ENCODE measurements around the gene ENDOV.
A peak's percentile ranks its signal among the peaks of the same experiment; 100 is the strongest.

Gene ENDOV

DNA sequence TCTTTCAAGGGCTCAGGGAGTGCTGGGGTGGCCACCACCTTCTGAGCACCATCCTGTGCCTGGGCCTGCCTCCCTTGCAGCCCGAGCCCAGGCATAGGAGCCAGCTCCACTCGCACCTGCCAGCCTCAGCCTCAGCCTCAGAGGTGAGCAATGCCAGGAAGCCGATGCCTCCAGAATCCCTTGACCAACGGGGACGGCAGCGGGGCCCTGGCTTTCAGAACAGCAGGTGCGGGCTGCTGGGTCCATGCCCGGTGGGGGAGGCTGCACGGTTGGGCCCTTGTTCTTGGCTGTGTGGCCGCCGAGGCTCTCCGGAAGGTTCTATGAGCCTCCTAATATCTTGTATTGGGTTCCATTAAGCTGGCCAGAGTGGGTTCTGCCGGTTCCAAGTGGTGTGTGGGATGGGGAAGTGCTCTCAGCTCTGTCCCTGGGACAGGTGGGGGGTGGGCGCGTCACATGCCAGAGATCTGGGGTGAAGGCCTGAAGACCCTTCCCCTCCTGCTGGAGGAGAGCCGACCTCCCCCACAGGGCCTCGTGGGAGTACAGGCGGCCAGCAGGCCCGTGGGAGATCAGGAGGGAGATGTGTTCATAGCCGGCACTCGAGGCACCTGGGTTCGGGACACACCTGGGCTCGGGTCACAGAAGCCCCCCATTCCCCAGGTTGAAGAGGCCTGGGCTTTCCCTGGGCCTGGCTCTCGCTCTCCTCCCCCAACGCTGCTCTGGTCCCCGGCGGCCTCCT is 34.4 kb downstream of the ENDOV start:
- DNase-seq (ENCODE audit: low spot score in 2 of 2) = no peak
- 0 out of 2 replicates have a peak, but pooled peaks cover 1% of the 10 kb centered on the region for H3K36me3 ChIP-seq (replicated peaks)
- 0 out of 2 replicates have a peak, but pooled peaks cover 3% of the 10 kb centered on the region for H3K27me3 ChIP-seq (ENCODE audit: low read depth)
- H3K9me3 ChIP-seq = no peaks in the 10 kb centered on the region
- in situ Hi-C loops (cut with MboI; ENCODE audit: low sequenced_read_pairs) = no loop called here
- no peak overlapping the region for H3K4me3 ChIP-seq
- H3K4me1 ChIP-seq = peaks cover 7% of the 10 kb centered on the region

DNA sequence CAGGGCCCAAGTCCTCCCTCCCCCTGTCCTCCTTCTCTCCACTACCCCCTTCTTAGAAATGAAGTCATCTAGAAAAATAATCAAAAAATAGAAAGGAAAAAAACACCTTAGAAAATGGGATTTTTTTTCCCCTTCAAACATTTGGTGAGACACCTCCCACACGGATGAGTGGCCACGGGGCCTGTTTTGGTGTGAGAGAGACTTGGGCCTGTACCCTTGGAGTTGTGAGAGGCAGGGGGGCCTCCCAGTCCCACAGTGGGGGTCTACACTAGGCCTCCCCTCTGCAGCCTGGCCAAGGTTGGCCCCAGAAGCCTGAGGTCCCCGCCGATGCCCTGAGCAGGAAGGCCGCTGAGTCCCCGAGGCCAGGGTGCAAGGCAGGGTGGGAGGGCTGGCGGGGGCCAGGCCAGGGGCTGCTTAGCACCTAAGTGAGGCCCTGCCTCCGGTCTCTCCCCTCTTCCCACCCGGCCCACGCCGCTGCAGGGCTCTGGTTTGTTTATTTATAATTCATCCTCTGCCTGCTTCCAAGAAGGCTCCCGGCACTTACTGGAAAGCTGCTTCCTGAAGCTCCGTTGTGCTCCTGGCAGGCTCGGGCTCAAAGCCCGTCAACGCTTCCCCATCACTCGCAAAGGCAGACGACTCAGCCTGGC is 35.1 kb downstream of the ENDOV start:
- H3K27me3 ChIP-seq (ENCODE audit: low read depth) = 0 out of 2 replicates have a peak, but pooled peaks cover 3% of the 10 kb centered on the region
- DNase-seq (ENCODE audit: low spot score in 2 of 2) = no peak
- H3K4me1 ChIP-seq = peaks cover 7% of the 10 kb centered on the region
- H3K36me3 ChIP-seq (replicated peaks) = 0 out of 2 replicates have a peak, but pooled peaks cover 2% of the 10 kb centered on the region
- in situ Hi-C loops (cut with MboI; ENCODE audit: low sequenced_read_pairs) = no loop called here
- H3K4me3 ChIP-seq = no peak overlapping the region
- no peaks in the 10 kb centered on the region for H3K9me3 ChIP-seq

DNA sequence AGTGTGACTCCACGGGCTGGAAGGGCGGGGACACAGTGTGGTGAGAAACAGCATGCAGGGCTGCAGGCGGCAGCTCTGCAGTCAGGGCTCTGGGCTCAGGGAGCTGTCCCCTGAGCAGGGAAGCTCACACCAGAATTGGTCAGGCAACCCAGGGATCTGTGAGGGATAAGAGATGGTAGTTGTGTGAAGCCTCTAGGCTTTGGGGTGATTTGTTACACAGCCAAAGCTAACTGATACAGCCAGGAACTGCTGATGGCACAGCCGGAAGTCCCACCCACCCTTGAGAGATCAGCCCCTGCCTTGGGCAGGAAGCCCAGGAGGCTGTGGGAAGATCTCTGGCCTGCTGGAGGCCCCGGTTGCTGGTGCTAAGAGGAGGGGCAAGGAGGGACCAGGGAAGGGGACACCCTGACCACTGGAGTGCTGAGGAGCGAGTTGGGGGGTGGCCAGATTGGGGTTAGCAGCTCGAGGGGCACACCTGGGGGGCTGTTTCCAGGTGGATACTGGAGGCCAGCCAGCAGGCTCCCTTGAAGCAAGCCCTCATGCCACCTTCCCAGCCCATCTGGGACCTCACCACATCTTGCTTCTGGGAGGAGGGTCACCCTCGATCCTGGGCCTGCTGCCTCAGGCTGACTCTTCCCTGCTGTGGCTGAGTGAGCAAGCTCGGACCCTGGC is 36.3 kb downstream of the ENDOV start:
- in situ Hi-C loops (cut with MboI; ENCODE audit: low sequenced_read_pairs) = no loop called here
- H3K4me3 ChIP-seq = no peak overlapping the region
- DNase-seq (ENCODE audit: low spot score in 2 of 2) = no peak

DNA sequence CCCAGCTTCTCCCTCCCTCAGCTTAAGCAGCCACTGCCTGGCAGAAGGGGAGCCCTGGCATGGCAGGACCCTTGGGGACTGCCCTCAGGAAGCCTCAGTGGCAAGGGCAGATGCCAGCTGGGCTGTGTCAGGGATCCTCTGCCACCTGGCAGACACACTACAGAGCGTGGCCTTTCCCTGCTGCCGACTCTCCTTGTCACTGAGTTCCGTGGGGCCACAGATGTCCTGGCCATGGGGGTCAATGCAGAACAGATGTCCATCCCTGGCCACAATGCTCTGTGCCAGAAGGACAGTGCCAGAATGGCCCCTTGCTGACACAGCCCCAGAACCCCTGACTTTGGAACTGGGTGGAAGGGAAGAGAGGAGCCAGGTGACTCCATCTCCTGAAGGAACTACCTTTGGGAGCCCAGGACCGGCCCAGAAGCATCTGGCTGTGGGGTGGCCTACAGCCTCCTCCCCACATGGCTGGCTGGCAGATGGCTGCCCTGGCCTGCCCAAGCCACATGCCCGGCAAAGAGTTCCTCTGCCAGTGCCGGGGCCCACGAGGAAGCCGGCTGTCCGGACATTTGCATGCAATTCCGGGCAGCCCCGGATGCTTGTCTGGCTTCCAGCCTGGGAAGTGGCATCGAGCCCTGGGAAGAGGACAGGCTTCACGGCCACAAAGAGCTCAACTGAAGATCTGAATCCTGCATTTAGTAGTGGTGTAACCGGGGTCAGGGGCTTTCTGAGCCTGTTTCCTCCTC is 37.4 kb downstream of the ENDOV start:
- peaks cover 7% of the 10 kb centered on the region for H3K4me1 ChIP-seq
- H3K27me3 ChIP-seq (ENCODE audit: low read depth) = 0 out of 2 replicates have a peak, but pooled peaks cover 3% of the 10 kb centered on the region
- H3K9me3 ChIP-seq = no peaks in the 10 kb centered on the region
- 0 out of 2 replicates have a peak, but pooled peaks cover 2% of the 10 kb centered on the region for H3K36me3 ChIP-seq (replicated peaks)
- in situ Hi-C loops (cut with MboI; ENCODE audit: low sequenced_read_pairs) = no loop called here
- no peak for DNase-seq (ENCODE audit: low spot score in 2 of 2)
- H3K4me3 ChIP-seq = no peak overlapping the region

More for the DNA sequence above, 36.3 kb downstream of the ENDOV start:
- 0 out of 2 replicates have a peak, but pooled peaks cover 2% of the 10 kb centered on the region for H3K36me3 ChIP-seq (replicated peaks)
- 0 out of 2 replicates have a peak, but pooled peaks cover 3% of the 10 kb centered on the region for H3K27me3 ChIP-seq (ENCODE audit: low read depth)
- peaks cover 7% of the 10 kb centered on the region for H3K4me1 ChIP-seq
- no peaks in the 10 kb centered on the region for H3K9me3 ChIP-seq

DNA sequence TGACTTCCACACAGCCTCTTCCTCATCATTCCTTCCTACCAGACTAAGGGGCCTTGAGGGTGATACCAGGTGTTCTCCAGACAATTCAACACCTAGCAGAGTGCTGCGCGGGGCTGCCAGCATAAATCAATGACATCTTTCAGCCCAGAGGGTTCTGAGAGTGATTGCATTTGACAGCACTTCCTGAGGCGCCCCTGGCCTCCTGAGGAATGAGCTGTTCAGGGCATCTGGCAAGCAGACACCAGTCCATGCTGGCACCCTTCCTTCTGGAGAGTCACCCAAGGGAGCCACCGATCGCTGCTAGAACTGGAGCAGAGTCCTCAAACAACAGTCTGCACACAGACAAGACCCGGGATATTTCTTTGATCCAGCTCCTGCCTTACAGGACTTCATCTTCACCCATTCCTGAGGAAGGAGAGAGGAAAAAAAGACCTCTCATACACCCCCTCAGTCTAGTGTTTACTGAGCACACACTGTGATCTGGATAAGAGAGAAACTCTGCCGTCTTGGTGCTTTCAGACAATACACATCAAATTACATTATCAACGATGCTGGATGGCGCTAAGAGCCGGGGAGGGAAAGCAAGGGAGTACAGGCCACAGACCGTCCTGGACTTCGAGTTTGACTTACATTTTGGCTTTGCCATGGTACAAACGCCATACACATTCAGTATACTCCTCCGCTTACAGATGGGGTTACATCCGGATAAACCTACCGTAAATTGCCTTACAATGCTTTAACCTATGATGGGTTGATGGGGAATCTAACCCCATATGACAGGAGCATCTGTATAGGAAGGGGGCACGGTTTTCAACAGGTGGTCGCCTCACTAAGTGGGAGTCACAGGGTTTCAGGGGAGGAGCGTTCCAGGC is 38.4 kb downstream of the ENDOV start:
- Histone ChIP-seq H3K36me3 (replicated peaks) (0 out of 2 replicates have a peak, but pooled peaks cover 2% of the 10 kb centered on the region), H3K9me3 (no peaks in the 10 kb centered on the region), H3K27me3 (ENCODE audit: low read depth) (no peaks in the 10 kb centered on the region; the same call in 1 of the 2 replicates), H3K4me1 (peaks cover 7% of the 10 kb centered on the region), H3K4me3 (peak overlapping the region; percentile 86)
- in situ Hi-C loops (cut with MboI; ENCODE audit: low sequenced_read_pairs) = no loop called here
- no peak for DNase-seq (ENCODE audit: low spot score in 2 of 2)

DNA sequence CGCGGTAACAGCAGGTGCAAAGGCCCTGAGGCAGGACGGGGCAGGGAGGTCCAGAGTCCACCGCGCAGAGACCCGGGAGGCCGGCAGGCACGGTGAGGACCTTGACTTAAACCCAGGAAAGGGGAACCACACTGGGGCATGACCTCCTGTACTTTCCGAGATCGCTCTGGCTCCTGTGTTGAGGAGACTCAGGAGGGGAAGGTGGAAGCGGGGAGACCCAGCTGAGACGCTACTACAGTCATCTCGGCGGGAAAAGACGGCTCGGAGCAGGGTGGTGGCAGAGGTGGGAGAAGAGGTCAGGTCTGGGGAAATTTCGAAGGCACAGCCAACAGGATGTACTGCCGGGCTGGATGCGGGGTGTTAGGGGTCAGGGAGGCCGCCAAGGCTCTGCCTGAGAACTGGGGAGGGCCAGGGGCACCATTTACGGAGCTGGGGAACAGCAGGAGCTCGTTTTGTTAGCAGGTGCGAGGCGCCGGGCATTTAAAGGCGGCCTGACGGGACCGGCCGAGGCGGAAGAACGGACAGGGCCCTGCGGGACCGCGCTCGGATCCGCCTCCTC is 39.1 kb downstream of the ENDOV start:
- H3K27me3 ChIP-seq (ENCODE audit: low read depth) = no peaks in the 10 kb centered on the region; the same call in 1 of the 2 replicates
- DNase-seq (ENCODE audit: low spot score in 2 of 2) = no peak
- H3K4me1 ChIP-seq = peaks cover 7% of the 10 kb centered on the region
- H3K9me3 ChIP-seq = no peaks in the 10 kb centered on the region
- H3K36me3 ChIP-seq (replicated peaks) = 0 out of 2 replicates have a peak, but pooled peaks cover 2% of the 10 kb centered on the region
- in situ Hi-C loops (cut with MboI; ENCODE audit: low sequenced_read_pairs) = no loop called here
- H3K4me3 ChIP-seq = peak overlapping the region; percentile 86

DNA sequence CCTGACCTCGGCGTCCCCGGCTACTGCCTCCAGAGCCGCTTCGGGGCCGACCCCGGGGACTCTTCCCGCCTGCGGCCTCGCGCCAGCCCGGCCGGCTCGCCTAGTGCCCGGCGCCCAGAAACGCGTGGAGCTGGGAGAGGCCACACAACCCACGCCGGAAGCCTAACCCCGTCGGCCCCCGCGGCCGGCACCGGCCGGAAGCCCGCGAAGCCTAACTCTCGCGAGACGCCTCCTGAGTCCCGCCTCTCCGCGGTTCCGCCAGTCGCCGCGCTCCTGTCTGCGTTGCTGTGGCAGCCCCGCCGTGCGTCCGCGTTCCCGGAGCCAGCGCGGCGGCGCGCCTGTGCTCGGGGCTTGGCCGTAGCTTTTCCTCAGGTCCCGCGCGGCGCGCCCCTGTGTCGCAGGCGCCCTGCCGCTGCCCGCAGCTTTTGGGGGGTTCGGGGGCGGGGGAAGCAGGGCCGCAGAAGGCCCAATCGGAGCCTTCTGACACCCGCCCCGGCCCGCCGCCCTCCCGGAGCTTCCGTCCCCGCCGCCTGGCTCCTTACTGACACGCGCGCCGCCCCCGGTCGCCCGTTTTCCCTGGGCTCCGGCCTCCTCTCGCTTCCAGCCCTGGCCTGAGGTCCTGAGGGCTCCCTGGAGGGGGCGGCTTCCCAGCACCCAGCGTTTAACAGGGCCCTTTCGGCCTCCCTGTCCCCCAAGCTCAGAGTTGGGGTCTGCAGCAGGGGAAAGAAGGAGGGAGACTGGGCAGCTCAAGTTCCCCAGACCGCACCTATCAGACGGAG is 39.8 kb downstream of the ENDOV start:
- DNase-seq (ENCODE audit: low spot score in 2 of 2) = peak; percentile 91 to 96
- in situ Hi-C loops (cut with MboI; ENCODE audit: low sequenced_read_pairs) = no loop called here
- Histone ChIP-seq H3K4me3 (peak overlapping the region; percentile 86), H3K4me1 (peaks cover 7% of the 10 kb centered on the region), H3K36me3 (replicated peaks) (0 out of 2 replicates have a peak, but pooled peaks cover 2% of the 10 kb centered on the region), H3K27me3 (ENCODE audit: low read depth) (no peaks in the 10 kb centered on the region; the same call in 1 of the 2 replicates), H3K9me3 (no peaks in the 10 kb centered on the region)

DNA sequence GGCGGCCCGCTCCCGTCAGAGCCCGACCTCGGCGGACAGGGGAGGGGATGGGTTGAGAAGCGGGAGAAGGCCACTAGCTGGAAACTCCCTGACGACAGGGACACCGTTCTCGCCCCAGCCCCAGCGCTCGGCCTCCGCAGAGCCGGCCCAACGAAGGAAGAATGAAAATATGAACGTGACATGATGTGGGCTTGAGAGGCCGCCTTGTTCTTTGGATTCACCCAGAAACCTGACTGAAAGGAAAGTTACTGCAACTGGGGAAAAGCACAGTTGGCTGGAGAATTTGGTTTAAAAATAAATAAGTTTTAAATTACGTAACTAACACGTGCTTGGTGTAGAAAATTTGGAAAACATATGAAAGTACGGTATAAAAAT is 40.4 kb downstream of the ENDOV start:
- in situ Hi-C loops (cut with MboI; ENCODE audit: low sequenced_read_pairs) = no loop called here
- no peaks in the 10 kb centered on the region for H3K9me3 ChIP-seq
- peak; percentile 49 to 62 for DNase-seq (ENCODE audit: low spot score in 2 of 2)

DNA sequence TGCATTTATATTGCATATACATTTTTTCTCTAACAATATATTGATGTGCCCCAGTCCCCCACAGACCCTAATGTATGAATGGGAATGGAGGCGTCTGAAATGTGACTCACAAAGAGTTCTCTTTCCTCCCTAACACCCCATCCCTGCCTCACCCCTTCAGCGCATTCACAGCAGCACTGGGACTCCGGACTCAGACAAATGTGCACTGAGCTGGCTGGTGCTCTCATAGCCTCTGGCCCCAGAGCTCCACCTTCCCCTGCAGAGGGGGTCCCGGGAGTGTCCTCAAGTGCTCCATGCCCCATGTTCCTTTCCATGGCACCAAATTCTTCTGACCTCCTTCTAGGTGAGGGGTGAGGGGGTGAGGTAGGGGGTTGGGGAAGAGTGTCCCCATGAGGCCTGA is 40.8 kb downstream of the ENDOV start:
- Histone ChIP-seq H3K9me3 (no peaks in the 10 kb centered on the region), H3K36me3 (replicated peaks) (0 out of 2 replicates have a peak, but pooled peaks cover 2% of the 10 kb centered on the region), H3K4me3 (no peak overlapping the region), H3K4me1 (peaks cover 7% of the 10 kb centered on the region), H3K27me3 (ENCODE audit: low read depth) (no peaks in the 10 kb centered on the region; the same call in 1 of the 2 replicates)
- in situ Hi-C loops (cut with MboI; ENCODE audit: low sequenced_read_pairs) = no loop called here
- no peak for DNase-seq (ENCODE audit: low spot score in 2 of 2)

More for the DNA sequence above, 40.4 kb downstream of the ENDOV start:
- H3K27me3 ChIP-seq (ENCODE audit: low read depth) = no peaks in the 10 kb centered on the region; the same call in 1 of the 2 replicates
- H3K4me3 ChIP-seq = peak overlapping the region; percentile 86
- peaks cover 7% of the 10 kb centered on the region for H3K4me1 ChIP-seq
- 0 out of 2 replicates have a peak, but pooled peaks cover 2% of the 10 kb centered on the region for H3K36me3 ChIP-seq (replicated peaks)

DNA sequence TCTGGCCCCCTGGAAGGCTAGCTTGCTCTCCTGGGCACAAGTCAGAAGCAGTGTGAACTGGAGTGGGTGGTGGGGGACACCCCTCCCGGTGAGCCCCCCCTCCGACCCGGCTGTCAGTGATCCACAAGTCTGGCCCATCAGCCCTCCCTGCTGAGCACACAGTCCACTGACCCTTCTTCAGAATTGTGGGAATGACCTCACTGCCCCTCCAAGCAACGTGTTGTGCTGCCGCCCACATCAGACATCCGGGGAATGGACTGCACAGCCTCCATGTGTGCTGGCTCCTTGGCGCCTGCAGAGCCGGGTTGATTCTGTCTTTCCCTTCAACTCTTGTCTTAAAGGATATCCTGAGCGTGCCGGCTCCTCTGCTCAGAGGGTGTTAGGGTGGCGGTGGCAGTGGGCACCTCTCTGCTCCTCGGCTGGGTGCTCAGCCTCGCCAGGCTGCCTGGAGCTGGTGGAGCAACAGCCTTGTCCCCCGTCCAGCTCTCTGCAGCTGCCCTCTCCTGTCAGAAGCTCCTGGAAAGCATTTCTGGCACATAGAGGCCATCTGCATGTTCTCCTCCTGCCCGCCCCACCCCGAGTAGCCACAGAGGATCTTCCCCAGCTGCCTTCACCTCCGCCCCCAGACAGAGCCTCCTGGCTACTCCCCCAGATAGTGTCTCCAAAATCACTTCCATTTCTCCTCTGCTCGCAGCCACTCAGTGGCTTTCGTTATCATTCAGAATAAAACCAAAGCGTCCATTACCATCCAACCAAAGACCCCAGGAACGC is 41.7 kb downstream of the ENDOV start:
- H3K27me3 ChIP-seq (ENCODE audit: low read depth) = no peaks in the 10 kb centered on the region; the same call in 1 of the 2 replicates
- H3K4me1 ChIP-seq = peaks cover 7% of the 10 kb centered on the region
- no peaks in the 10 kb centered on the region for H3K9me3 ChIP-seq
- 0 out of 2 replicates have a peak, but pooled peaks cover 2% of the 10 kb centered on the region for H3K36me3 ChIP-seq (replicated peaks)
- no peak for DNase-seq (ENCODE audit: low spot score in 2 of 2)
- no peak overlapping the region for H3K4me3 ChIP-seq
- in situ Hi-C loops (cut with MboI; ENCODE audit: low sequenced_read_pairs) = no loop called here

DNA sequence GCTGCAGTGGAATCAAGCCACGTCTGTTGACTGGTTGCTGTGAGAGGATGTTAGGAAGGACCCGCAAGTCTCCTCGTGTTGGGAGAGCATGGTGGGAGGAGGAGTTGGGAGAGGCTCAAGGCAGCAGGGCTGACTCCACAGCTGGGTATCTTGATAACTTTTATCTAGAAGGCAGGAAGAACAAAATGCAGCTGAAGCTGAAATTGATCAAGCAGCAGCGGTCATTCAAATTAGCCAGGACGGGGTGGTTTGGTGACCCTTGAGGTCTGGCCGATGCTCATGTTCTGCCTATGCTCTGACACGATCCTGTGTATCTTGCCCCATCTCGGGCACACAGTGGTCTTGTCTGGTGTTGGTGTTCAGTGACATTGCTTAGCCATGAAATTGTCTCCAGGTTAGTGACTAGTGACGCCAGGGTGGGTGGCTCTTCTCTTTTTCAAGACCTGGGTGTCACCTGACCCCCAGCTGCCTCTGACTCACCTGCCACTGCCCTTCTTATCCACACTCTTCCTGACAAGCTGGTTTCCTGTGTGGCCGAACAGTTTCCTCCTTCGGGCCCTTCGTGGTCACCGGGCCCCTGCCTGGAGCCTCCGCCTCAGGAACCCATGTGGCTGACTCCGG is 42.4 kb downstream of the ENDOV start:
- DNase-seq (ENCODE audit: low spot score in 2 of 2) = no peak
- Histone ChIP-seq H3K27me3 (ENCODE audit: low read depth) (no peaks in the 10 kb centered on the region; the same call in 1 of the 2 replicates), H3K4me1 (peaks cover 7% of the 10 kb centered on the region), H3K36me3 (replicated peaks) (0 out of 2 replicates have a peak, but pooled peaks cover 2% of the 10 kb centered on the region), H3K9me3 (no peaks in the 10 kb centered on the region), H3K4me3 (no peak overlapping the region)
- in situ Hi-C loops (cut with MboI; ENCODE audit: low sequenced_read_pairs) = no loop called here

Measured in HAP-1 (cell line).